GM12878 (cell line): ENCODE results near the gene HMGXB3. TPM values are rescaled to one million over a fixed set of nuclear protein-coding genes. Genes with fewer than 3 reads are reported as not detected.

Source experiments
- ATAC-seq: fragments of 200-7000 bp; cut with Tn5 transposase; 3 replicates; pipeline ENCODE4 v1.9.1; 2020; ENCODE audit warnings: mild to moderate bottlenecking, moderate library complexity
- BruUV-seq: library from RNA; stranded (reverse); fragments of 400-500 nt; replicated peaks from 2 replicates; lab custom pipeline; 2021; lab: Mats Ljungman, UMichigan
- CTCF ChIA-PET: fragments of 300-600 bp; sonication (Branson Sonifier 250); formaldehyde crosslinking; extraction: SDS; loops from one replicate; lab custom pipeline; 2021; ENCODE audit warnings: inconsistent platforms; lab: Yijun Ruan, JAX
- POLR2A ChIA-PET: fragments of 350-600 bp; formaldehyde crosslinking; extraction: SDS; loops from one replicate; lab custom pipeline; 2021; ENCODE audit warnings: inconsistent platforms; lab: Charles Lee
- RAD21 ChIA-PET: fragments of 300-600 bp; sonication (Branson Sonifier 250); formaldehyde crosslinking; loops from one replicate; lab custom pipeline; 2023; ENCODE audit warnings: antibody characterized with exemption; ENCODE audit not compliant: unreplicated experiment; lab: Charles Lee
- SMC1A ChIA-PET: fragments of 300-600 bp; sonication (Branson Sonifier 250); formaldehyde crosslinking; loops from one replicate; lab custom pipeline; 2023; ENCODE audit not compliant: unreplicated experiment, uncharacterized antibody; lab: Charles Lee
- DNase-seq: peaks from one replicate; pipeline ENCODE4 v3.0.0-alpha.2; 2011; ENCODE audit warnings: low read depth, low spot score
- FAIRE-seq: peaks from 3 replicates; lab custom pipeline; 2011; peaks lifted over from hg19 to GRCh38; lab: Jason Lieb, UNC
- H2AFZ ChIP-seq: 2 replicates; pipeline ENCODE4 v1.6.0; 2011; ENCODE audit warnings: low read depth, low read length, control low read depth; ENCODE audit not compliant: control insufficient read depth
- H3K27ac ChIP-seq: 2 replicates; pipeline ENCODE4 v1.5.1; 2011; ENCODE audit warnings: control low read depth; ENCODE audit not compliant: control insufficient read depth, insufficient read depth
- H3K27me3 ChIP-seq, 2 experiments: replicated peaks in 1 of 2; 2 replicates each; pipeline versions ENCODE4 v1.6.0 to v1.6.1; 2011; ENCODE audit warnings: low read length in 1 of 2; ENCODE audit not compliant: control insufficient read depth in 2 of 2, insufficient read depth in 2 of 2
- H3K36me3 ChIP-seq, 2 experiments: 2 replicates each; pipeline ENCODE4 v1.5.1; 2011; ENCODE audit warnings: low read length in 1 of 2; ENCODE audit not compliant: control insufficient read depth in 2 of 2, insufficient read depth in 2 of 2
- H3K4me1 ChIP-seq: 2 replicates; pipeline ENCODE4 v1.6.1; 2011; ENCODE audit warnings: mild to moderate bottlenecking, low read length, moderate library complexity, mixed read lengths; ENCODE audit not compliant: control insufficient read depth, insufficient read depth
- H3K4me2 ChIP-seq: 2 replicates; pipeline ENCODE4 v1.6.0; 2011; ENCODE audit warnings: control low read depth; ENCODE audit not compliant: control insufficient read depth, insufficient read depth
- H3K4me3 ChIP-seq: fragments of 200-600 bp; sonication (generic); 2 replicates; pipeline ENCODE4 v1.5.1; 2016
- H3K79me2 ChIP-seq: 2 replicates; pipeline ENCODE4 v1.6.0; 2011; ENCODE audit warnings: low read length; ENCODE audit not compliant: control insufficient read depth, insufficient read depth
- H3K9ac ChIP-seq: 2 replicates; pipeline ENCODE4 v1.8.0; 2011; ENCODE audit warnings: low read length, control low read depth, mixed read lengths; ENCODE audit not compliant: control insufficient read depth, insufficient read depth
- H3K9me3 ChIP-seq: replicated peaks from 3 replicates; pipeline ENCODE4 v1.5.1; 2011; ENCODE audit warnings: mild to moderate bottlenecking, low read length; ENCODE audit not compliant: control insufficient read depth, insufficient read depth
- H4K20me1 ChIP-seq: 2 replicates; pipeline ENCODE4 v1.6.0; 2011; ENCODE audit not compliant: control insufficient read depth, insufficient read depth
- EGR1 ChIP-seq, 2 experiments: IDR thresholded peaks; 1 replicate in 1 of 2; 2 replicates in 1 of 2; pipeline ENCODE4 v1.6.1; 2011 to 2012; ENCODE audit warnings: low read depth in 2 of 2, low read length in 2 of 2, borderline replicate concordance in 1 of 2, mild to moderate bottlenecking in 1 of 2, moderate library complexity in 1 of 2
- ESRRA ChIP-seq: IDR thresholded peaks from 2 replicates; pipeline ENCODE4 v1.6.1; 2012; ENCODE audit warnings: mild to moderate bottlenecking, low read length, improper control_type of control experiment
- EZH2 ChIP-seq: IDR thresholded peaks from 2 replicates; pipeline ENCODE4 v1.6.1; 2012; ENCODE audit warnings: low read depth, mild to moderate bottlenecking, control low read depth, inconsistent platforms, low read length, borderline replicate concordance; ENCODE audit not compliant: control insufficient read depth
- HCFC1 ChIP-seq: fragments of 150-350 bp; IDR thresholded peaks from 2 replicates; pipeline ENCODE4 v1.6.1; 2014; ENCODE audit warnings: low read length
- NFYA ChIP-seq: IDR thresholded peaks from 2 replicates; pipeline ENCODE4 v1.6.1; 2011; ENCODE audit warnings: low read depth, mild to moderate bottlenecking, low read length, improper control_type of control experiment, borderline replicate concordance
- SP1 ChIP-seq: IDR thresholded peaks from one replicate; pipeline ENCODE4 v1.6.1; 2011; ENCODE audit warnings: low read depth, low read length
- YY1 ChIP-seq: IDR thresholded peaks from 2 replicates; pipeline ENCODE4 v1.6.1; 2011; ENCODE audit warnings: low read depth, mild to moderate bottlenecking, low read length
- ZZZ3 ChIP-seq: IDR thresholded peaks from 2 replicates; pipeline ENCODE4 v1.6.1; 2011; ENCODE audit warnings: low read depth; ENCODE audit not compliant: control insufficient read depth, insufficient read length
- WGBS: methylation state at CpG from one replicate; pipeline ENCODE4 v1.1.6; 2016; ENCODE audit warnings: low lambda C conversion rate; ENCODE audit not compliant: insufficient replicate concordance, insufficient coverage; ENCODE audit errors: missing lambda C conversion rate; 5-methylcytosine and 5-hydroxymethylcytosine counted together
- in situ Hi-C: fragments of 300-500 bp; cut with MboI; formaldehyde crosslinking; loops from 9 replicates; pipeline ENCODE4 v1.14.3; 2018; ENCODE audit warnings: mixed read lengths
- intact Hi-C: fragments of 100-400 bp; cut with micrococcal nuclease; formaldehyde crosslinking; loops from one replicate; pipeline ENCODE4 v1.14.2; 2022; ENCODE audit not compliant: unreplicated experiment
- polyA plus RNA-seq, 11 experiments: library from polyadenylated mRNA; depleted of rRNA in 4 of 11; unstranded in 6 of 11; stranded (reverse) in 5 of 11; fragments of >200 nt; fragmentation: Nextera tagmentation in 4 of 11; fragmentation: Illumina TruSeq in 1 of 11; extraction: Ambion mirVana in 4 of 11; extraction: Trizol in 1 of 11; gene quantifications; 1 replicate in 1 of 11; 2 replicates in 10 of 11; pipeline versions ENCODE4 v1.2.1 to v1.2.3, GENCODE V29; 2011 to 2016; ENCODE audit warnings: inconsistent platforms in 2 of 11, missing spikeins in 2 of 11, low read depth in 1 of 11
- total RNA-seq, 4 experiments: library from RNA; depleted of rRNA in 3 of 4; stranded (reverse); fragments of >200 nt in 3 of 4; fragmentation: Illumina TruSeq in 1 of 4; extraction: Trizol in 1 of 4; gene quantifications; 2 replicates each; pipeline versions ENCODE4 v1.2.1 to v1.2.3, GENCODE V29; 2013 to 2021
- TF ChIP-seq, protein P1 (sequence below): IDR thresholded peaks from 2 replicates; pipeline ENCODE4 v1.6.1; 2011; ENCODE audit warnings: low read depth, low read length, improper control_type of control experiment, borderline replicate concordance
- TF ChIP-seq, protein P2 (sequence below): fragments of 450-650 bp; IDR thresholded peaks from 2 replicates; pipeline ENCODE4 v1.6.1; 2016; ENCODE audit warnings: mild to moderate bottlenecking, moderate library complexity, borderline replicate concordance

HMGXB3 gene
- total and polyA plus RNA-seq, 10 of the 15 experiments (the other 5 are each of a cell fraction or from before 2014, with no cell fraction given) = 1.00 to 42.2 (median 28.1) TPM

DNA sequence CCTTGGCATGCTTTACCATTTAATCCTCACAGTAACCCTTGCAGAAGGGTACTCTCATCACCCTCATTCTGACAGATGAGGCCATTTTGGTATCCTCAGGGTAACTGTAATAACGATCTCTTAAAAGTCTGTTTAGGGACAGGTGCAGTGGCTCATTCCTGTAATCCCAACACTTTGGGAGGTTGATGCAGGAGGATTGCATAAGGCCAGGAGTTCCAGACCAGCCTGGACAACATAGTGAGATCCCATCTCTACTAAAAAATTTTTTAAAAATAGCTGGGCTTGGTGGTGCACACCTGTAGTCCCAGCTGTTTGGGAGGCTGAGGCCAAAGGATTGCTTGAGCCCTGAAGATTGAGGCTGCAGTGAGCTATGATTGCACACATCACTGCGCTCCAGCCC, 54.0 kb downstream of the HMGXB3 start (continued):
- TF ChIP-seq, protein P1, sequence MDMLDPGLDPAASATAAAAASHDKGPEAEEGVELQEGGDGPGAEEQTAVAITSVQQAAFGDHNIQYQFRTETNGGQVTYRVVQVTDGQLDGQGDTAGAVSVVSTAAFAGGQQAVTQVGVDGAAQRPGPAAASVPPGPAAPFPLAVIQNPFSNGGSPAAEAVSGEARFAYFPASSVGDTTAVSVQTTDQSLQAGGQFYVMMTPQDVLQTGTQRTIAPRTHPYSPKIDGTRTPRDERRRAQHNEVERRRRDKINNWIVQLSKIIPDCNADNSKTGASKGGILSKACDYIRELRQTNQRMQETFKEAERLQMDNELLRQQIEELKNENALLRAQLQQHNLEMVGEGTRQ = no peak
- no peak for TF ChIP-seq EGR1 (IDR thresholded peaks at IDR 0.05; ENCODE audit: borderline replicate concordance in 1 of 2, low read depth in 2 of 2, low read length in 2 of 2)

DNA sequence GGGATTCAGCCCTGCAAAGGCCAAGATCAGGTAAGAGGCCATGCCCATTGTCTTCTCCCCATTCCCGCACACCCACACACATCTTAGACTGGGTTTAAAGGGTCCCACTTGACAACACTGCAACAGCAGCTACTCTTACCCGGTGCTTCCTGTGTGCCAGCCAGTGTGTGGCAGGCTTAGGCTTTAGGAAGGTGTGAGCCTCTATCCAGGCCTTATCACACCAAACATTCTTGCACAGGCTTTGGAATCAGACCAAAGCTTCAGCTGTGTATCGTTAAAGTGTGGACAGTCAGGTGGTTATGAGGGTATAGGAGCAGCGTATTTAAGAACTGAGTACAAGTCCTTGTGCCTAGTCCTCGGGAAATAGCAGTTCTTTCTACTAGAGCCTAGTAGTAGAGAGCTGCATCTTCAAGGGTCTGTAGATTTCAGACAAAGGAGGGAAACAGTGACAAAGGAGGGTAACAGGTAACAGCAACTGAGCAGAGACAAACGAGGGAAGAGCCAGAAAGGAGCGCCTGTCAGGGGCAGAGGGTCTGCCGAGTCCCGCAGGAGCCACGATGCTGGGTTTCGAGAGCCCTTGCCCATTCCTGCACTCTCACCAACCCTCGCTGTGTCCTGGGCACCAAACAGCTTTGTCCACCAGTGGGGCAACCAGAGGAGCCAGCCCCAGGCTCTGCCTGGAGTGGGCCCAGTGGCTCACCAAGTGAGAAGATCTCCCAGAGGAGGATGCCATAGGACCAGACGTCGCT, 55.0 kb downstream of the HMGXB3 start:
- 89% methylated on average over 14 of the region's 14 CpGs for WGBS
- no peaks in the 10 kb centered on the region for H3K27me3 ChIP-seq
- no peak for TF ChIP-seq HCFC1
- TF ChIP-seq, protein P2, sequence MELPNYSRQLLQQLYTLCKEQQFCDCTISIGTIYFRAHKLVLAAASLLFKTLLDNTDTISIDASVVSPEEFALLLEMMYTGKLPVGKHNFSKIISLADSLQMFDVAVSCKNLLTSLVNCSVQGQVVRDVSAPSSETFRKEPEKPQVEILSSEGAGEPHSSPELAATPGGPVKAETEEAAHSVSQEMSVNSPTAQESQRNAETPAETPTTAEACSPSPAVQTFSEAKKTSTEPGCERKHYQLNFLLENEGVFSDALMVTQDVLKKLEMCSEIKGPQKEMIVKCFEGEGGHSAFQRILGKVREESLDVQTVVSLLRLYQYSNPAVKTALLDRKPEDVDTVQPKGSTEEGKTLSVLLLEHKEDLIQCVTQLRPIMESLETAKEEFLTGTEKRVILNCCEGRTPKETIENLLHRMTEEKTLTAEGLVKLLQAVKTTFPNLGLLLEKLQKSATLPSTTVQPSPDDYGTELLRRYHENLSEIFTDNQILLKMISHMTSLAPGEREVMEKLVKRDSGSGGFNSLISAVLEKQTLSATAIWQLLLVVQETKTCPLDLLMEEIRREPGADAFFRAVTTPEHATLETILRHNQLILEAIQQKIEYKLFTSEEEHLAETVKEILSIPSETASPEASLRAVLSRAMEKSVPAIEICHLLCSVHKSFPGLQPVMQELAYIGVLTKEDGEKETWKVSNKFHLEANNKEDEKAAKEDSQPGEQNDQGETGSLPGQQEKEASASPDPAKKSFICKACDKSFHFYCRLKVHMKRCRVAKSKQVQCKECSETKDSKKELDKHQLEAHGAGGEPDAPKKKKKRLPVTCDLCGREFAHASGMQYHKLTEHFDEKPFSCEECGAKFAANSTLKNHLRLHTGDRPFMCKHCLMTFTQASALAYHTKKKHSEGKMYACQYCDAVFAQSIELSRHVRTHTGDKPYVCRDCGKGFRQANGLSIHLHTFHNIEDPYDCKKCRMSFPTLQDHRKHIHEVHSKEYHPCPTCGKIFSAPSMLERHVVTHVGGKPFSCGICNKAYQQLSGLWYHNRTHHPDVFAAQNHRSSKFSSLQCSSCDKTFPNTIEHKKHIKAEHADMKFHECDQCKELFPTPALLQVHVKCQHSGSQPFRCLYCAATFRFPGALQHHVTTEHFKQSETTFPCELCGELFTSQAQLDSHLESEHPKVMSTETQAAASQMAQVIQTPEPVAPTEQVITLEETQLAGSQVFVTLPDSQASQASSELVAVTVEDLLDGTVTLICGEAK = no peak
- no peak for TF ChIP-seq YY1
- TF ChIP-seq ESRRA = no peak
- TF ChIP-seq ZZZ3 = no peak
- TF ChIP-seq, protein P1 = no peak
- no peak for TF ChIP-seq NFYA
- no peak for TF ChIP-seq SP1
- TF ChIP-seq EZH2 = no peak
- ATAC-seq (peak; percentile 10; the same call in 1 of the 3 replicates), DNase-seq (no peak), FAIRE-seq (no peak)
- no peak overlapping the region for H3K4me2 ChIP-seq
- no peaks in the 10 kb centered on the region for H3K79me2 ChIP-seq
- peaks cover 8 to 31% of the 10 kb centered on the region in 2 experiments; a peak in 3 of 4 replicates for H3K36me3 ChIP-seq
- CTCF ChIA-PET = interaction anchor here (0.5 to 0.6 kb wide), 2 partner anchors 63 to 108 kb away, joined by 3 read pairs; no protein-coding TSS in a partner anchor
- RAD21 ChIA-PET = no interaction called here
- POLR2A ChIA-PET = no interaction called here
- SMC1A ChIA-PET = no interaction called here
- no peak overlapping the region for H3K27ac ChIP-seq
- H4K20me1 ChIP-seq = no peaks in the 10 kb centered on the region
- H3K9me3 ChIP-seq = no peaks in the 10 kb centered on the region
- intact Hi-C loops (no loop called here), in situ Hi-C loops (no loop called here)
- no peak overlapping the region for H2AFZ ChIP-seq
- H3K9ac ChIP-seq = no peak overlapping the region
- no TSS peak for BruUV-seq
- H3K4me3 ChIP-seq = no peak overlapping the region
- peaks cover 5% of the 10 kb centered on the region; the same call in 1 of the 2 replicates for H3K4me1 ChIP-seq
